SK-N-SH (cell line): ENCODE results near the gene IL5. TPM values are rescaled to one million over a fixed set of nuclear protein-coding genes. Genes with fewer than 3 reads are reported as not detected.

Experiments
- CTCF ChIA-PET: fragments of 300-600, 350-600 bp; formaldehyde crosslinking; extraction: SDS; loops from one replicate; lab custom pipeline; 2021; lab: Yijun Ruan, JAX
- POLR2A ChIA-PET: fragments of 350-600 bp; sonication (Branson Sonifier 250); formaldehyde crosslinking; extraction: SDS; loops from one replicate; lab custom pipeline; 2020; ENCODE audit warnings: antibody characterized with exemption, inconsistent platforms; lab: Yijun Ruan, JAX
- DNase-seq: peaks from one replicate; pipeline ENCODE4 v3.0.0; 2012
- H2AFZ ChIP-seq: fragments of 200-600 bp; sonication (generic); 2 replicates; pipeline ENCODE4 v1.8.1; 2016; ENCODE audit warnings: antibody characterized with exemption, mild to moderate bottlenecking, low read depth
- H3F3A ChIP-seq: fragments of 200-600 bp; sonication (generic); replicated peaks from 2 replicates; pipeline ENCODE3; 2016; ENCODE audit warnings: antibody characterized with exemption, mild to moderate bottlenecking; ENCODE audit not compliant: insufficient read depth
- H3K27ac ChIP-seq, 2 experiments: fragments of 200-500 bp in 1 of 2; fragments of 200-600 bp in 1 of 2; sonication (Bioruptor generic) in 1 of 2; sonication (generic), shearing (Covaris generic) in 1 of 2; 2 replicates each; pipeline versions ENCODE4 v1.5.1 to v1.6.1; 2014 to 2016; ENCODE audit warnings: low read depth in 2 of 2, inconsistent platforms in 1 of 2, low read length in 1 of 2, mild to moderate bottlenecking in 1 of 2, mixed read lengths in 1 of 2
- H3K27me3 ChIP-seq: fragments of 200-600 bp; sonication (generic), shearing (Covaris generic); 2 replicates; pipeline ENCODE4 v1.6.1; 2016; ENCODE audit warnings: mixed run types; ENCODE audit not compliant: insufficient read depth
- H3K36me3 ChIP-seq, 2 experiments: fragments of 200-500 bp in 1 of 2; fragments of 200-600 bp in 1 of 2; sonication (Bioruptor generic) in 1 of 2; sonication (generic) in 1 of 2; replicated peaks in 1 of 2; 2 replicates each; pipeline versions ENCODE3 to v1.5.1; 2014 to 2016; ENCODE audit warnings: low read length in 1 of 2, mild to moderate bottlenecking in 1 of 2; ENCODE audit not compliant: insufficient read depth in 2 of 2, control insufficient read depth in 1 of 2
- H3K4me1 ChIP-seq, 2 experiments: fragments of 200-500 bp in 1 of 2; fragments of 200-600 bp in 1 of 2; sonication (Bioruptor generic) in 1 of 2; sonication (generic), shearing (Covaris generic) in 1 of 2; 2 replicates each; pipeline versions ENCODE4 v1.5.1 to v1.6.1; 2014 to 2016; ENCODE audit warnings: low read depth in 1 of 2, low read length in 1 of 2, mixed run types in 1 of 2; ENCODE audit not compliant: insufficient read depth in 2 of 2, control insufficient read depth in 1 of 2
- H3K4me2 ChIP-seq: fragments of 200-600 bp; sonication (generic), shearing (Covaris generic); 2 replicates; pipeline ENCODE4 v1.6.1; 2017; ENCODE audit warnings: mixed run types
- H3K4me3 ChIP-seq, 2 experiments: fragments of 200-500 bp in 1 of 2; fragments of 200-600 bp in 1 of 2; sonication (Bioruptor generic) in 1 of 2; sonication (generic), shearing (Covaris generic) in 1 of 2; 2 replicates each; pipeline versions ENCODE4 v1.5.1 to v1.8.1; 2014 to 2016; ENCODE audit warnings: low read depth in 2 of 2, inconsistent platforms in 1 of 2, low read length in 1 of 2, mild to moderate bottlenecking in 1 of 2, mixed read lengths in 1 of 2, moderate library complexity in 1 of 2
- H3K79me2 ChIP-seq: fragments of 200-600 bp; sonication (generic); 2 replicates; pipeline ENCODE4 v1.8.1; 2017; ENCODE audit warnings: mild to moderate bottlenecking; ENCODE audit not compliant: insufficient read depth
- H3K9ac ChIP-seq: fragments of 200-600 bp; sonication (generic); 2 replicates; pipeline ENCODE4 v1.6.1; 2017; ENCODE audit warnings: mixed run types
- H3K9me2 ChIP-seq: fragments of 200-600 bp; sonication (generic); 2 replicates; pipeline ENCODE4 v1.6.1; 2017; ENCODE audit warnings: mixed run types
- H3K9me3 ChIP-seq: fragments of 200-600 bp; sonication (generic); 2 replicates; pipeline ENCODE4 v1.6.1; 2017; ENCODE audit warnings: mixed run types, mild to moderate bottlenecking, moderate library complexity
- H4K20me1 ChIP-seq: fragments of 200-600 bp; sonication (generic); 2 replicates; pipeline ENCODE4 v1.6.1; 2017; ENCODE audit warnings: mild to moderate bottlenecking, mixed run types; ENCODE audit not compliant: insufficient read depth
- CHD2 ChIP-seq: fragments of 150-350 bp; IDR thresholded peaks from 2 replicates; pipeline ENCODE4 v1.6.1; 2018; ENCODE audit warnings: low read length; ENCODE audit not compliant: partially characterized antibody
- CTCF ChIP-seq: fragments of 200-600 bp; sonication (generic); IDR thresholded peaks from 2 replicates; pipeline ENCODE4 v1.6.1; 2017; ENCODE audit warnings: antibody characterized with exemption, mild to moderate bottlenecking, moderate library complexity
- EP300 ChIP-seq, 2 experiments: IDR thresholded peaks; 2 replicates each; pipeline versions ENCODE4 v1.4.0 to v1.6.1; 2012; ENCODE audit warnings: borderline replicate concordance in 1 of 2, low read depth in 1 of 2, low read length in 1 of 2
- EZH2phosphoT487 ChIP-seq: fragments of 200-600 bp; sonication (generic); IDR thresholded peaks from 2 replicates; pipeline ENCODE4 v1.6.1; 2017; ENCODE audit warnings: low read depth, mixed run types, mild to moderate bottlenecking, antibody characterized with exemption, moderate library complexity, borderline replicate concordance
- FOSL2 ChIP-seq: IDR thresholded peaks from 2 replicates; pipeline ENCODE4 v1.4.0; 2012; ENCODE audit warnings: low read depth, mild to moderate bottlenecking, moderate library complexity, borderline replicate concordance
- FOXJ3 ChIP-seq: sonication (generic); formaldehyde crosslinking; IDR thresholded peaks from 2 replicates; pipeline ENCODE4 v1.5.1; 2020; ENCODE audit warnings: mild to moderate bottlenecking, missing genetic modification reagents
- FOXM1 ChIP-seq: IDR thresholded peaks from 2 replicates; pipeline ENCODE4 v1.4.0; 2012; ENCODE audit warnings: low read depth, mild to moderate bottlenecking
- GABPA ChIP-seq: IDR thresholded peaks from 2 replicates; pipeline ENCODE4 v1.4.0; 2012; ENCODE audit warnings: low read depth, mild to moderate bottlenecking
- GATA2 ChIP-seq: sonication (generic); formaldehyde crosslinking; IDR thresholded peaks from 2 replicates; pipeline ENCODE4 v1.5.0; 2020; ENCODE audit warnings: mild to moderate bottlenecking, missing genetic modification reagents
- IRF3 ChIP-seq: fragments of 150-350 bp; IDR thresholded peaks from 2 replicates; pipeline ENCODE4 v1.6.1; 2016; ENCODE audit warnings: mild to moderate bottlenecking, low read depth, low read length
- MAX ChIP-seq: IDR thresholded peaks from 2 replicates; pipeline ENCODE4 v1.4.0; 2012; ENCODE audit warnings: low read depth
- NRF1 ChIP-seq: IDR thresholded peaks from 2 replicates; pipeline ENCODE4 v1.6.1; 2012; ENCODE audit warnings: low read depth, mild to moderate bottlenecking, low read length
- RAD21 ChIP-seq: IDR thresholded peaks from 2 replicates; pipeline ENCODE4 v1.6.1; 2012; ENCODE audit warnings: mild to moderate bottlenecking, low read length
- RCOR1 ChIP-seq: fragments of 150-350 bp; IDR thresholded peaks from 2 replicates; pipeline ENCODE4 v1.6.1; 2017; ENCODE audit warnings: antibody characterized with exemption, low read length
- SMC3 ChIP-seq: IDR thresholded peaks from 2 replicates; pipeline ENCODE4 v1.6.1; 2012; ENCODE audit warnings: low read depth, low read length, improper control_type of control experiment
- TEAD4 ChIP-seq: IDR thresholded peaks from 2 replicates; pipeline ENCODE4 v1.4.0; 2012; ENCODE audit warnings: mild to moderate bottlenecking, borderline replicate concordance; ENCODE audit not compliant: insufficient read depth
- USF1 ChIP-seq: IDR thresholded peaks from 2 replicates; pipeline ENCODE4 v1.4.0; 2012; ENCODE audit warnings: low read depth, borderline replicate concordance
- USF2 ChIP-seq: fragments of 150-350 bp; IDR thresholded peaks from 2 replicates; pipeline ENCODE4 v1.6.1; 2017; ENCODE audit warnings: antibody characterized with exemption, low read length, low read depth, borderline replicate concordance
- YY1 ChIP-seq: IDR thresholded peaks from 2 replicates; pipeline ENCODE4 v1.4.0; 2012; ENCODE audit warnings: low read depth, mild to moderate bottlenecking
- ZBTB33 ChIP-seq: IDR thresholded peaks from 2 replicates; pipeline ENCODE4 v1.4.0; 2012; ENCODE audit warnings: low read depth, borderline replicate concordance
- WGBS: methylation state at CpG from one replicate; pipeline ENCODE4 v1.1.6; 2017; ENCODE audit warnings: low lambda C conversion rate; 5-methylcytosine and 5-hydroxymethylcytosine counted together
- polyA plus RNA-seq, 3 experiments: library from polyadenylated mRNA; depleted of rRNA; stranded (reverse); fragments of >200 nt; gene quantifications; 2 replicates each; pipeline ENCODE4 v1.2.3, GENCODE V29; 2012

The IL5 gene
- polyA plus RNA-seq, 1 of the 3 experiments (the other 2 are of a cell fraction): not detected

- Histone ChIP-seq H3K79me2 (peaks cover 13% of the 10 kb centered on the region), H2AFZ (no peak overlapping the region), H4K20me1 (peaks cover 12% of the 10 kb centered on the region), H3K36me3 (no peaks in the 10 kb centered on the region), H3K4me2 (no peak overlapping the region), H3K9ac (no peak overlapping the region), H3K9me3 (no peaks in the 10 kb centered on the region), H3K27me3 (no peaks in the 10 kb centered on the region), H3F3A (peaks cover 30% of the 10 kb centered on the region), H3K9me2 (no peaks in the 10 kb centered on the region), H3K27ac (no peak overlapping the region), H3K4me1 (peaks cover 24 to 40% of the 10 kb centered on the region in 2 experiments), H3K4me3 (no peak overlapping the region)
- ChIA-PET CTCF (interaction anchor here (1.0 to 1.1 kb wide), 2 partner anchors 16 to 17 kb away, joined by 3 read pairs; no protein-coding TSS in a partner anchor), POLR2A (no interaction called here)
- WGBS: 98% methylated on average over 2 of the region's 2 CpGs
- TF ChIP-seq EP300 (IDR thresholded peaks at IDR 0.05; ENCODE audit: borderline replicate concordance in 1 of 2, low read depth in 1 of 2, low read length in 1 of 2) (no peak), NRF1 (no peak), FOXJ3 (CRISPR knock-in tag) (no peak), USF1 (no peak), MAX (no peak), ZBTB33 (no peak), TEAD4 (no peak), SMC3 (no peak), GABPA (no peak), USF2 (no peak), YY1 (no peak), CTCF (no peak), CHD2 (no peak), RAD21 (no peak), FOSL2 (no peak), EZH2phosphoT487 (no peak), RCOR1 (no peak), GATA2 (no peak), FOXM1 (no peak), IRF3 (no peak)
- DNase-seq: no peak
Observed at GRCh38 chr5:132493821-132494220, 49.5 kb downstream of the IL5 start.
